ENCODE results near the gene PARK7. TPM values are rescaled to one million over a fixed set of nuclear protein-coding genes. Genes with fewer than 3 reads are reported as not detected.

Gene PARK7
- total RNA-seq, 4 donors from 2014 or later: 93.9 to 156 (median 129) TPM

DNA sequence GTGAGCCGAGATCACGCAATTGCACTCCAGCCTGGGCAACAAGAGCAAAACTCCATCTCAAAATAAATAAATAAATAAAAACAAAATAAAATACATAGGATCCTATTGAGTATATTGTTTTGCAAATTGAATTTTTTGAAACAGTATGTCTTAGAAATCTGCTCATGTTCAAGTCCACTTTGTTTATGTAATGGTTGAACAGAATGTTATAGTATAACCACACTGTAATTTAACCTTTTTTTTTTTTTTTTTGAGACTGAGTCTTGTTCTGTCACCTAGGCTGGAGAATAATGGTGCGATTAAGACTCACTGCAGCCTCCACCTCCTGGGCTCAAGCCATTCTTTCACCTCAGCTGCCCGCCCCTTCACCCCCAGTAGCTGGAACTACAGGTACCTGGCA lies 31.4 kb downstream of the PARK7 start:
- WGBS, 2 donors: 94 to 96% methylated on average over 4 of the region's 4 CpGs
- DNase-seq: no peak
- H3K36me3 ChIP-seq: peaks cover 0 to 3% (median 0%) of the 10 kb centered on the region in 3 donors
- no peaks in the 10 kb centered on the region for H3K27me3 ChIP-seq
- intact Hi-C loops (cut with DNase I): no loop called here
- TF ChIP-seq CTCF (IDR thresholded peaks at IDR 0.05) (no peak), POLR2A (IDR thresholded peaks at IDR 0.05) (no peak)
- H3K4me1 ChIP-seq: no peaks in the 10 kb centered on the region
- no peaks in the 10 kb centered on the region for H3K9me3 ChIP-seq
- no peak overlapping the region for H3K27ac ChIP-seq
- H3K4me3 ChIP-seq: no peak overlapping the region

GRCh38 chr1:7993593-7994479 lies 32.3 kb downstream of the PARK7 start:
- no peaks in the 10 kb centered on the region for H3K9me3 ChIP-seq
- intact Hi-C loops (cut with DNase I): no loop called here
- no peak for DNase-seq
- H3K27me3 ChIP-seq: no peaks in the 10 kb centered on the region
- WGBS, 2 donors: 74 to 79% methylated on average over 19 of the region's 19 CpGs
- TF ChIP-seq CTCF (IDR thresholded peaks at IDR 0.05): no peak
- TF ChIP-seq POLR2A (IDR thresholded peaks at IDR 0.05): no peak
- no peak overlapping the region for H3K27ac ChIP-seq
- no peaks in the 10 kb centered on the region for H3K36me3 ChIP-seq
- H3K4me1 ChIP-seq: no peaks in the 10 kb centered on the region
- H3K4me3 ChIP-seq: no peak overlapping the region

- Histone ChIP-seq H3K9me3 (no peaks in the 10 kb centered on the region), H3K27ac (no peak overlapping the region), H3K4me3 (no peak overlapping the region), H3K27me3 (no peaks in the 10 kb centered on the region), H3K36me3 (no peaks in the 10 kb centered on the region), H3K4me1 (no peaks in the 10 kb centered on the region)
- no peak for DNase-seq
- TF ChIP-seq POLR2A (IDR thresholded peaks at IDR 0.05) (no peak), CTCF (IDR thresholded peaks at IDR 0.05) (no peak)
- intact Hi-C loops (cut with DNase I): no loop called here
- WGBS, 2 donors: 85 to 86% methylated on average over 1 of the region's 1 CpG
These were observed 33.3 kb downstream of the PARK7 start for GRCh38 chr1:7994827-7995226.

DNA sequence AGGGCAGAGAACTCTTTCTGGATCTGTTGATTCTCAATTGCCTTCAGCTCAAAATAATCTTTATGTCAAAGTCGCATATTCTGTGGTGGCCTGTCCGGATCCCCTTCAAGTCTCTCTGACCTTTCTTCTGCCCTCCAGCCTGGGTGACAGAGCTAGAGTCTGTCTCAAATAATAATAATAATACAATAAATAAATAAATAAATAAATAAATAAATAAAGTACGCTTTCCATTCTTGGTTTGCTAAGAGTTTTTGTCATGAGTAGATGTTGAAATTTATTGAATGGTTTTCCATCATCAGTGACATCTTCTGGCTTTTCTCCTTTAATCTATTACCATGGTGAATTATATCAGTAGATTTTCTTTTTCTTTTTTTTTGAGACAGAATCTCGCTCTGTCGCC lies 33.9 kb downstream of the PARK7 start:
- H3K27ac ChIP-seq: no peak overlapping the region
- no peak overlapping the region for H3K4me3 ChIP-seq
- TF ChIP-seq CTCF (IDR thresholded peaks at IDR 0.05) (no peak), POLR2A (IDR thresholded peaks at IDR 0.05) (no peak)
- 93 to 99% methylated on average over 5 of the region's 5 CpGs for WGBS, 2 donors
- H3K36me3 ChIP-seq: no peaks in the 10 kb centered on the region
- no peaks in the 10 kb centered on the region for H3K27me3 ChIP-seq
- intact Hi-C loops (cut with DNase I): no loop called here
- H3K9me3 ChIP-seq: no peaks in the 10 kb centered on the region
- DNase-seq: no peak
- H3K4me1 ChIP-seq: no peaks in the 10 kb centered on the region

DNA sequence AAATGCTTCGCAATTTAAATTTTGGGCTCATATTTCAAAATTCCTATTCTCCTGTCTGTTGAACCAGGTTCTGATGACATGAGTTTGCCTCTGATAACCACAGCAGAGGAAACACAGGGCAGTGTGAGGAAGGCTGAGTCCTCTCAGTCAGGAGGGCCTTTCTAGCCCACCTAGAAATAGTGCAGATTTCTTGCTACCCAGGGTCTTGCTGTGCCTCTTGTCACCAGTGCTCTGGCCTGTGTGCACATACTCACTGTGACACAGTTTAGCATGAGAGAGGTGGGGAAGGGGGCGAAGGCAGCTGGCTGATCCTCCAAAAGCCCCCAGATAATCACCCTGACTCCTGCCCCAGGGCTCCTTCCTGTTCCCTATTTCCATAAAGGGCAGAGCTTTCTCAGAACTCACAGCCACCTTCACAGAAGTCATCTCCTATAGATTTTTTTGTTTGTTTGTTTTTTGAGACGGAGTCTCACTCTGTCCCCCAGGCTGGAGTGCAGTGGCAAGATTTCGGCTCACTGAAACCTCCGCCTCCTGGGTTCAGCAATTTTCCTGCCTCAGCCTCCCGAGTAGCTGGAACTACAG lies 40.9 kb downstream of the PARK7 start:
- 91 to 97% methylated on average over 3 to 6 of the region's 6 CpGs for WGBS, 2 donors
- Histone ChIP-seq H3K36me3 (no peaks in the 10 kb centered on the region), H3K9me3 (no peaks in the 10 kb centered on the region), H3K4me3 (no peak overlapping the region), H3K4me1 (peaks cover 23 to 53% (median 30%) of the 10 kb centered on the region in 3 donors), H3K27me3 (no peaks in the 10 kb centered on the region), H3K27ac (peak overlapping the region; percentile 84 to 95 (median 92))
- TF ChIP-seq POLR2A (IDR thresholded peaks at IDR 0.05) (no peak), CTCF (IDR thresholded peaks at IDR 0.05) (no peak)
- intact Hi-C loops (cut with DNase I): no loop called here
- DNase-seq: no peak
